ENCODE data around the gene MLH1. TPM values are rescaled to one million over a fixed set of nuclear protein-coding genes. Genes with fewer than 3 reads are reported as not detected.
A peak's percentile ranks its signal among the peaks of the same experiment; 100 is the strongest.
"Not testable (repeated sequence)": the region's sequence is repeated elsewhere in the genome, so short reads cannot be mapped to it uniquely, and the experiment has no call there.

The MLH1 gene
- total RNA-seq, 1 donor from 2014 or later: 26.3 TPM

- ATAC-seq: no peak
- intact Hi-C loops (cut with DNase I): no loop called here
Measured at GRCh38 chr3:37050282-37050681, 57.0 kb downstream of the MLH1 start.

GRCh38 chr3:37052860-37053259 is 59.5 kb downstream of the MLH1 start:
- H3K27ac ChIP-seq: peak overlapping the region; percentile 18
- H3K36me3 ChIP-seq: peaks cover 92% of the 10 kb centered on the region
- no peak overlapping the region for H3K4me3 ChIP-seq
- H3K27me3 ChIP-seq (ENCODE audit: low read depth): no peaks in the 10 kb centered on the region
- DNase-seq (no peak), ATAC-seq (peak in 1 of 2 donors; percentile 26)
- H3K9me3 ChIP-seq: no peaks in the 10 kb centered on the region
- intact Hi-C loops (cut with DNase I): no loop called here
- TF ChIP-seq CTCF (IDR thresholded peaks at IDR 0.05): no peak
- H3K4me1 ChIP-seq: peaks cover 20% of the 10 kb centered on the region

More at GRCh38 chr3:37050282-37050681, 57.0 kb downstream of the MLH1 start:
- no peaks in the 10 kb centered on the region for H3K9me3 ChIP-seq
- DNase-seq: no peak
- H3K27ac ChIP-seq: no peak overlapping the region
- H3K27me3 ChIP-seq (ENCODE audit: low read depth): no peaks in the 10 kb centered on the region
- H3K4me1 ChIP-seq: peaks cover 20% of the 10 kb centered on the region
- TF ChIP-seq CTCF (IDR thresholded peaks at IDR 0.05): no peak
- H3K36me3 ChIP-seq: peaks cover 92% of the 10 kb centered on the region
- H3K4me3 ChIP-seq: no peak overlapping the region

- no peak for TF ChIP-seq CTCF (IDR thresholded peaks at IDR 0.05)
- no peak for ATAC-seq
- peak overlapping the region; percentile 18 for H3K27ac ChIP-seq
- no peaks in the 10 kb centered on the region for H3K27me3 ChIP-seq (ENCODE audit: low read depth)
- no peak for DNase-seq
- peaks cover 20% of the 10 kb centered on the region for H3K4me1 ChIP-seq
- peaks cover 92% of the 10 kb centered on the region for H3K36me3 ChIP-seq
- no peaks in the 10 kb centered on the region for H3K9me3 ChIP-seq
- intact Hi-C loops (cut with DNase I): no loop called here
- no peak overlapping the region for H3K4me3 ChIP-seq
Measured at GRCh38 chr3:37053337-37053736, 60.0 kb downstream of the MLH1 start.

- TF ChIP-seq CTCF (IDR thresholded peaks at IDR 0.05): no peak
- no peaks in the 10 kb centered on the region for H3K27me3 ChIP-seq (ENCODE audit: low read depth)
- H3K36me3 ChIP-seq: peaks cover 92% of the 10 kb centered on the region
- intact Hi-C loops (cut with DNase I): no loop called here
- H3K4me3 ChIP-seq: no peak overlapping the region
- H3K27ac ChIP-seq: peak overlapping the region; percentile 18
- no peaks in the 10 kb centered on the region for H3K9me3 ChIP-seq
- ATAC-seq: no peak
- H3K4me1 ChIP-seq: peaks cover 20% of the 10 kb centered on the region
- no peak for DNase-seq
Measured at GRCh38 chr3:37053753-37054152, 60.4 kb downstream of the MLH1 start.

GRCh38 chr3:37054370-37054769 is 61.1 kb downstream of the MLH1 start:
- intact Hi-C loops (cut with DNase I): no loop called here
- peak overlapping the region; percentile 18 for H3K27ac ChIP-seq
- H3K4me1 ChIP-seq: peaks cover 20% of the 10 kb centered on the region
- no peak for TF ChIP-seq CTCF (IDR thresholded peaks at IDR 0.05)
- no peaks in the 10 kb centered on the region for H3K27me3 ChIP-seq (ENCODE audit: low read depth)
- no peaks in the 10 kb centered on the region for H3K9me3 ChIP-seq
- H3K36me3 ChIP-seq: peaks cover 92% of the 10 kb centered on the region
- ATAC-seq (peak; percentile 72 to 74), DNase-seq (no peak)
- no peak overlapping the region for H3K4me3 ChIP-seq

- H3K4me3 ChIP-seq; DNase-seq; intact Hi-C loops (cut with DNase I); H3K9me3 ChIP-seq; ATAC-seq; H3K27me3 ChIP-seq (ENCODE audit: low read depth): not testable (repeated sequence)
- Histone ChIP-seq H3K27ac (peak overlapping the region; percentile 4), H3K36me3 (peaks cover 86% of the 10 kb centered on the region), H3K4me1 (peaks cover 20% of the 10 kb centered on the region)
Measured at GRCh38 chr3:37055077-37055476, 61.8 kb downstream of the MLH1 start.

Data from lower lobe of right lung (tissue), 2 donors.